CD4-positive, alpha-beta T cell treated with Interleukin-4 for 4 hours (primary cell): ENCODE data around the gene SNX19.
A peak's percentile ranks its signal among the peaks of the same experiment; 100 is the strongest.
"Not testable (repeated sequence)": the region's sequence is repeated elsewhere in the genome, so short reads cannot be mapped to it uniquely, and the experiment has no call there.

ENCODE experiments used
- DNase-seq: peaks from one replicate; pipeline ENCODE4 v3.0.0-alpha.2; 2020

Gene SNX19

DNA sequence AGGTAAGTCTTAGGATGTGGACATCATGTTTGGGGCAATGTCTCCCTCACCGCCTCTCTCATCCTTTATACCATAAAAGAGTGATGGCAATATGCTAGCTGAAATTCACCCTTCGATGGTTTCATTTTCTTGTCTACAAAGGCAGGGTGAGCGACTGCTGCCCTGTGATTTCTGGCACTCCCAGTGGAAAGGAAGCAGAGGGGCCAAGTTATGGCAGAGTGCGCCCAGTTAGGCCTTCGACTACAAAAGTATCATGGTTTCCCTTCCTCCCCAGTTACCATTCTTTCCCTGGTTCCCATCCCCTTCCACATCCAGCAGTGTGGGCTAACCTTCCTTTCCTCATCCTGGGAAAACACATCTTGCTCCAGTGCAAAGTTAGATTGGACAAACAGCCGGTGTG is 43.8 kb downstream of the SNX19 start:
- no peak for DNase-seq

DNA sequence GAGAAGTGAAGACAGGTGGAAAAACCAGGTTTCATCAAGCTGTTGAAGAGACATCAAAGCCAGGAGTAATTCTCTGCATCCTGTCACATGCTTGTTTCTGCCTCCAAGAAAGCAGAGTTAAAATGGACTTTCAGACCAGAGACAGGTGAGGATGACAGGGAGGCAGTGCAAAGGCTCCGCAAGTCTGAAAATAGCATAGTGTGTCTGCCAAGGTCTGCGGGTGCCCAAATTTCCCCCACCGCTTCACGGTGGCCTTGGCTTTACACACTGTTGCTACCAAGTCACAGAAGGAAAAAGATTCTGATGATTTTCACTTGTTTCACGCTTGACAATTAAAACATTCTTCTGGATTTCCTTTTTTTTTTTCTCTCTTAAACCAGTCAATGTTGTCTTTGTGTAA is 44.2 kb downstream of the SNX19 start:
- DNase-seq, result no peak

DNA sequence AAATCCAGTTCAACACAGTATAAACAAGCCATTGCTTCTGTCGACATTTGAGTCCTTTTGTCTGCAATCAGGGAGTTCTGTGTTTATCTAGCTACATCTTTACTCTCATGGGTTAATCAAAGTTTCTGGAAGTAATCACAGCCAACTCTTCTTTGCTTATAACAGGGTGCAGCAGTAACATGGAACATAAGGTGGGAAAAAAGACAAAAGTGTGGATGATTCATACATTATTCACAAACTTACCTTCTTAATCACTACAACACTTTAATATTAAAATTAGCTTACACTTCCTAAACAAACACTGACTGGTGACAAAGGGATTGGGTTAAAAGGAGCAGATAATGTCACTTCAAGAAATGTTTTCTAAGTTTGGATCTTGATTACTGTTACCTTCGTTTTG is 44.7 kb downstream of the SNX19 start:
- no peak for DNase-seq

DNA sequence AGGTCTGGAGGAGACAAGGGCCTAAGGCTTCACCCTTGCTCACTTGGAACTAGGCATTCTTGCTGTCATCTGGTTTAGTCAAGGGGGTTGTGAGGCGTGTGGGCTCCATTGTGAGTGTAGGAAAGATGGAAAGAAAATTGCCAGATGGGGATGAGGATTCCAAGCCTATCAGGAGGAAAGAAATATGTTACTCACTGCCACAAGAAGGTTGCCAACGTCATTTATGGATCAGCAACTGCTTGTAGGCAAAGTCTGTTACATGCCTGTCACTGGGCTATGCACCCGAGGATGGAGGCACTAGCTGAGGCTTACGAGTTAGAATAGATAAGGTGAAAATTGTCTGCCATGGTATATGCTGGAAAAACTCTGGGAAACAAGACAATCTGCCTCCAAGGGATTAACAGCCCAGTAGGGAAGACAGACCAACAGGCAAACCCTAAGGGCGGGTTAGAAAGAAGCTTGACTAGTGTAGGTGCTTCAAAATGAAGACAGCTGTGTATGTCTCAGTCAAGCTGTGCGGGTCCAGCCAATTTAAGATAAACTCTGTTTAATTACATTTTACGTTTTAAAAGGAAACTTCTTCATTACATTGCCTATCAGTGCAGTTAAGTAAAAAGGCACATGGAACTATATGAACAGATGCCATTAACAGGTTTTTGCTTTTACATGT is 47.4 kb downstream of the SNX19 start:
- DNase-seq, result no peak

DNA sequence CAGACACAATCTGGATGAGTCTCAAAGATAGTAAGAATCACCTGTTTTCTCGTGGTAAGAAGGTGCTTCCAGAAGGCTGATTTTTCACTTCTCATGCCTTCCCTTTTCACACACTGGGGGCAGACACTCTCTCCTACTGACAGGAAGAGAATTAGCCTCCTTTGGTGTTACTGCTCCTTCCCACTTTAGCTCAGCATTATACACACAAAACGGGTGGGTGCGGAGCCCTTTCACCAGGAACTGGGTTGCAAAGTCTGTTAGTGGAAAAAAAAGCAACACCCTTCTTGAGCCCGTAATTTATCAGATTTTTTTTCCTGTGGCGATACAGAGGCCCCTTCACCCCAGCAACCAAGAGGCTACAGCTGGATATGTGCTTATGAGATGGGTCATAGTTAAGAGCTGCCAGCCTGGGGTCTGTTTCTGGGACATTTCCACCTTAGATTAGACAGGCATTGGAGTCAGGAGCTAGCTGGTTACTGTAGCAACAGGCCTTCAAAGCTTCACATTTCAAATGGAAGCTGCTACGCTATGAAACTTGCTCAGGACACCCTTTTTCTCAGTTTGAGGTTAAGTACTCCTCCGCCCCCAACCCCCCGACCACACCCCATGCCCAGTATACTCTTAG is 48.1 kb downstream of the SNX19 start:
- no peak for DNase-seq

DNA sequence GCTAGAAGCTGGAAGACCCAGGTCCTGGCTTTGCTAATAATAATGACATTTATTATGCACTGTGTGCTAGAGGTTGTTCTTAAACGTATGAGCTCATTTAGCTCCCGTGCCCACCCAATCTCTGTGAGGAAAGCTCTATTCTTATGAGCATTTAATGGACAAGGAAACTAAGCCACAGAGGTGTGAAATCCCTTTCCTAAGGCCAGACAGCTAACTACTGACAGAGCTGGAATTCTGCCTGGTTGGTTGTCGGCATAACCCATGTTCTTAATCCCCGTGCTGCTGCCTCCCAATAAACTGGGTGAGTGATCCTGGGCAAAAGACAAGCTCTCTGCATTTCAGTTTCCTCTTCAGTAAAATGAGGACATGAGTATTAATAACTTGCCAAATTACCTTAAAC is 49.4 kb downstream of the SNX19 start:
- no peak for DNase-seq

DNA sequence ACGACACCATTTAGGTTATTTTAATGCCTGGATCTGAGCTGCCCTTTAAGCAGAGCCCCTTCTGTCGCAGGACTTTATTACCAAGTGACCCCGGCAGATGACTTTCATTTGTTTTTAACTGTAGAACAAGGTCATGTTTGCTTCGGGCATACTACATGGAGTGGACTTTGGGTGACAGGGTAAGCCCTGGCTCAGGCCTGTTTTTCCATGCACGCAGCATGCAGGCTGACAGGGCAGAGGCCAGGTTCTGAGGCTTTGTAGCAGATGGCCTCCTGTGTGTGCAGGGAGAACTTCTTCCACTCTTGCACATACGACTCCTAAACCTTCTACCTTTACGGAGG is 50.5 kb downstream of the SNX19 start:
- no peak for DNase-seq

DNA sequence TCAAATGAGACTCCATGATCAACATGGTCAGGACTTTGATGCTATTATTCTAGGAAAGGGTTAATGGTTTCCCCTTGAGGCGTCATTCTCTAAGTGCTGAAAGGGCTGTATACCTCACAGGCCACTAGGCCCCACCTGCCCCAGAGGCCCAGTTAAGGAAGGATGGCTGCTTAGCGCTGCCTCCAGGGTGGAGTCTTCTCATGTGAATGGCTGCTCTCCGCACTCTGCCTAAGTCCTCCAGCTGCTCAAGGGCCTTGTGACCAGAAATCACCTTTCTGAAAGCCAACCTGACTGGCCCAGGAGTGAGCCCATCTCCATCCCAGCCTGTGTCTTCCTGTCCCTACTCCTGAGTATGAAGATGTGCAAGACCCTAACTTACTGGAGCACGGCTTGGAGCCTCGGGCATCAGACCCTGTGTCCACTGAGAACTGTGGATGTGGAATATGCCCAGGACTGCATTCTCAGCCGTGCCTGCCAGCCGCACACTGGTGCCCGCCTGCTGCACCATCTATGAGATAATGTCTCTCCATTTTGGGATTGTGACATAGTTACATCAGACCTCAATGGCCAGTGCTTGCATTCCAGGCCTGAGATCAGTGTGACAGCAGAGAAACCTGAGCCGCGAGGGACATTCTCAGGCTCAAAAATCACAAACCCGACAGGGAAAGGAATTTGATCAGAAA is 51.0 kb downstream of the SNX19 start:
- DNase-seq, result no peak

DNA sequence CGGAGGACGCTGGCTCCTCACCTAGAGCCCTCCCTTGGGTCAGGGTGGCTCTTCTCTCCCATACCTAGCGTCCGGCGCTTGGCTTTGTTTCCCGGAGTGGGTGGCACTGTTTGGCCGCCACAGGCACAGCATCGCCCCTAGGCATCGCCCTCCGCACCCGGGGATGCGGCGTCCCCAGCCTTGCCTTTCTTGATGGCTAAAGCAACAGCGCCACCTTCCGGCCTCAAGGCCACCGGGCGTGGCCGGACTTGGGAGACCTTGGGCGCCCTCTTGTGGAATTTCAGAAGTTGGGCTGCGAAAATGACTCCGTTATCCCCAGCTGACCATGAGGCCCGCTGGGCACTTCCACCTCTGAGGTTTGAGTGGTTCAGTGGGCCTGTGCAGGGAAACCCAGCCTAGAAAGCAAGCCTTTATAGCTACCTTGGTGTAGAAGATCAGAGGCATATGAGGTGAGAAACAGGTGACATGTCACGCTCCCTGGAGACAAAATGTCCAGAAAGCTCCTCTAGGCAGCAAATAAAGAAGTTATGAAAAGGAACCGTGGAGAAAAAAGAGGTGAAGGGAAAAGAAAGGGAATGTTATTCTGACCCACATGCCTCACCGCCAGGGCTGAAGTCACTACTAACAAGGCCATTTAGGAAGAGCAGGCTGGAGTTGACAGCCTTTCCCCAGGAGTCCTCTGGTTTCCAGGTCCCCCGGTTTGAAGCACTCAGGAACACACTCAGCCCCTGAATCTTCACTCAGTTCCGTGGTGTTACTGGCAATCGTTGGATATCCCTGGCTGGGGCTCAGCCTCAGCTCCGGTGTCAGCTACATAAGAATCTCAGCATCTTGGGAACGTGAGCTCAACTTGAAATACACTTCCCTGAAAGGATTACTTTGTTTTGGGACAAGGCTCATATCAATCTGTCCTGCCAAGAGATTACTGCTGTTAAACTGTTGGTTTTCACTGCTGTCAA is 54.1 kb downstream of the SNX19 start:
- peak; percentile 80 for DNase-seq

DNA sequence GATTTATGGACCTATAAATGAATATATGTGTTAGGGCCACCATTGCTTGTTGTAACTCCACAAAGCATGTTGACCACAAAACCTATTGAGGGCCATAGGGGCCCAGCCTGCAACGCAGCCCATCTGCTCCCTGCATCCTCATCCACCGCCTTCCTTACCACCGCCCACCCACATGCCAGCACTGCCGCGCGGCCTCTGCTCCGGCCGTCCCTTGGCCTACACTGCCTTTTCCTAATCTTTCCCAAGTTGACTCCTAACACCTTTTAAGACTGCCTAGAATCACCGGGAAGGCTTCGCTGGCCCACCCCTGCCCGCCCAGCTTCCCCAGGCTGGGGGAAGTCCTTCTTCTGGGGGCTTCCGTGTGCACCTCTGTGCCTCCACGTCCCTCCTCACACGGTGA is 55.0 kb downstream of the SNX19 start:
- no peak for DNase-seq

DNA sequence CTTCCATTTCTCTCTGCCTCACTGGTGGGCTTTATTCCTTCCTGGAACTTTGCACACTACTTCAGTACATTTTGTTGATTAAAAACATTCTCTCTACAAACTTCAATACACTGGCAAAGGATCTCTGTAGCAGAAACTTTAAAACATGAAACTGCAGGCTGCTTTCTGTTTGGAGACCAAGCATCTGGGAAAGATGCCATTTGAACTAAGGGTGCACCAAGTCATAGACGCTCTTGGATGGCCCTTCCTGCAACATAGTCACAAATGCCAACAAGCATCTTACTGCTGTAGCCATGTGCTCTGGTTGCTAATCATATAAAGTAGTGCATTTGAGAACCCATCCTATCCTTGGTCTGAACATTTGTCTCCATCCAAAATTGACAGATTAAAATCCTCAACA is 56.4 kb downstream of the SNX19 start:
- DNase-seq, result no peak

DNA sequence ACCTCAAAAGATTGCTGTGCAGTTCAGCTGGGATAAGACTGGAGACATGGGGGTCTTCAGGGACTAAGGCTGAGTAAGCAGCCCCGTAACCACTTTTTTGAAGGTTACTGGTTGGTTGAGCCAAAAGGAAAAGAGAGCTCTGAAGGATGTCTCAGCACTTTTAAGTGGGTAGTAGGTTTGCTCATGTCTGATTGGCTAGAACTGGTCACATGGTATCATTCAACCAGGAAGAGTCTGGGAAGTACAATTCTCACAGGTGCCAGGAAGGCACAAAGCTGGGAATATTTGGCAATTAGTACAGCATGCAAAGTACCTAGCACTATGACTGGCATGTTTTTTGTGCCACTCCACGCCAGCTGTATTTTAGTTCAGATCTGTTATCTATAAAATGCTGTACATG is 58.1 kb downstream of the SNX19 start:
- DNase-seq, result no peak

DNA sequence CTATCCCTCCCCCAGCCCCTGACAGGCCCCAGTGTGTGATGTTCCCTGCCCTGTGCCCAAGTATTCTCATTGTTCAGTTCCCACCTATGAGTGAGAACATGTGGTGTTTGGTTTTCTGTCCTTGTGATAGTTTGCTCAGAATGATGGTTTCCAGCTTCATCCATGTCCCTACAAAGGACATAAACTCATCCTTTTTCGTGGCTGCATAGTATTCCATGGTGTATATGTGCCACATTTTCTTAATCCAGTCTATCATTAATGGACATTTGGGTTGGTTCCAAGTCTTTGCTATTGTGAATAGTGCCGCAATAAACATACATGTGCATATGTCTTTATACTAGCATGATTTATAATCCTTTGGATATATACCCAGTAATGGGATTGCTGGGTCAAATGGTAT is 60.6 kb downstream of the SNX19 start:
- DNase-seq, result not testable (repeated sequence)

DNA sequence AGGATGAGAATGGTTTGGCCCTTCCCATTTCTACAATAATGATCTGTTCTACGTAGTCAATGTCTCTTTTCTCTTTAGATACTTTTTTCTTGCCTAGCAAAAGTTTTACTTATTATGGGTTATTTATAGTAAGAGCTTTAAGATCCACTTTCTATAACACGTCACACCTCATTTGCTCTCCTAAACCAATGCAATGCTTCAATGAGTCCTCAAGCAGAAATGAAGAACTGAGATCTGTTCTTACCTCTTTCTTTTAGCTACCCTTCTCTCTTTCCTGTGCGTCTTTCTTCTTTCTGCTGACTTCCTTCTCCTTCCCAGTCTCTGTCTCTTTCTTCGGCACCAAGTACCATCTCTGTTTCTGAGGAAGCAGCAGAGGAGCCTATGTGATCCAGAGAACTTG is 61.8 kb downstream of the SNX19 start:
- DNase-seq, result no peak

DNA sequence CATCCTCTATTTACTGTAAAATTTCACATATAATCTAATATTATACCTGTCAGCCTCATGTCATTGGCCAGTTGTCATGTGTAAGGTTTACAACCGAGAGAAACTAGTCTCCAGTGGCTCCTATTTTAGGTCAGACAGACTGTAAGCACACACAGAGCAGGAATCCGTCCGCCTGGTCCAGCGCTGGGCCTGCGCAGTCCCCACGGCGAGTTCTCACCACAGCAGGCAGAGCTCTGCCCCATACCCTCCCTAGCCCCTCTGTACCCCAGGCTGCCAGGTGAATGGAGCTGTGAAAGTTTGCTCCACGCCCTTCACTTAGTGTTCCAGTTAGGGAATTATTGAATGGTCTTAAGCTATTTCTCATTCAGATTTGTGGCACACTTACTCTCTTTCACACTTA is 63.7 kb downstream of the SNX19 start:
- DNase-seq, result no peak

DNA sequence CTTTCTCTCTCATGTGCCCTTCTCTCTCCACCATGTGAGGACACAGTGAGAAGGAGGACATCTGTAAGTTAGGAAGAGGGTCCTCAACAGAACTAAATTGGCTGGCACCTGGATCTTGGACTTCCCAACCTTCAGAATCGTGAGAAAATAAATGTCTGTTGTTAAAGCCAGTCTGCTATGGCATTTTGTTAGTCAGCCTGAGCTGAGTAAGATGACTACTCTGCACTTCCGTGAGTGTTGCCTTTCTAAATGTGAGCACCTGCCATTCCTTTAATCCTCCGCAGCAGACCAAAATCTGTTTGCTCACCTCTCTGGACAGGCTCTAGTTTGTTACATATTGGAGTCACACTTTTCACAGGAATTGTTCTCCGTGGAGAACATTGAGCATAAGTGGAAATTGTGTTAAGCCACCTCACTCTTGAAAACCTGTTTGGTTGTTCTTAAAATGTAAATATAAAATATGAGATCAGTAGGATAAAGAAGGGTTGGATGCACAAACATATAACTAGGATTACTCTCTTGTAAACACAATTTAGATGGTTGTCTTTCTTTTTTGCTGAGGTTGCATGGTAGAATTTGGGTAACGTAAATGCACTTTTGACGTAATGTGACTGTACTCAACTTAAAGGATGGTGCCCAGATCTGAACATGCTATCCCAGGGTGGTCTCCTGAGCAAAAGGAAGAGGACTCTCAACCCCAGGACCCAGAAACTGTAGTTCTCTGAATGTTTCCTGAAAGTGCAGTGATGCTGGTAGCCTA is 65.9 kb downstream of the SNX19 start:
- no peak for DNase-seq

DNA sequence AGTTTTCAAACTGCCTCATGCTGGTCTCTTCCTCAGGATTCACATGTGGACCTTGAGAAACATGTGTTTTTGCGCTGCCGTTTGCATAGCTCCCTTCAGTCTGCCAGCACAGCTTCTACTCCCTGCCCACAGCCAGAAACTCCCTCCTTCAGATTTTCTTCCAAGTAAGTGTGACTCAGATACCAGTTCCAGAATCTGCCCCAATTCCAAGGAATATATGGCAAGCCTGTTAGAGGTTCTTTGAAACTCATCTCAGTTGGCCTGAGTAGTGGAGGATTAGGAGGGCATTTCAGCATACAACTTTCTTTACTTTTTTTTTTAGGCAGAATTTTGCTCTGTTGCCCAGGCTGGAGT is 67.1 kb downstream of the SNX19 start:
- no peak for DNase-seq

DNA sequence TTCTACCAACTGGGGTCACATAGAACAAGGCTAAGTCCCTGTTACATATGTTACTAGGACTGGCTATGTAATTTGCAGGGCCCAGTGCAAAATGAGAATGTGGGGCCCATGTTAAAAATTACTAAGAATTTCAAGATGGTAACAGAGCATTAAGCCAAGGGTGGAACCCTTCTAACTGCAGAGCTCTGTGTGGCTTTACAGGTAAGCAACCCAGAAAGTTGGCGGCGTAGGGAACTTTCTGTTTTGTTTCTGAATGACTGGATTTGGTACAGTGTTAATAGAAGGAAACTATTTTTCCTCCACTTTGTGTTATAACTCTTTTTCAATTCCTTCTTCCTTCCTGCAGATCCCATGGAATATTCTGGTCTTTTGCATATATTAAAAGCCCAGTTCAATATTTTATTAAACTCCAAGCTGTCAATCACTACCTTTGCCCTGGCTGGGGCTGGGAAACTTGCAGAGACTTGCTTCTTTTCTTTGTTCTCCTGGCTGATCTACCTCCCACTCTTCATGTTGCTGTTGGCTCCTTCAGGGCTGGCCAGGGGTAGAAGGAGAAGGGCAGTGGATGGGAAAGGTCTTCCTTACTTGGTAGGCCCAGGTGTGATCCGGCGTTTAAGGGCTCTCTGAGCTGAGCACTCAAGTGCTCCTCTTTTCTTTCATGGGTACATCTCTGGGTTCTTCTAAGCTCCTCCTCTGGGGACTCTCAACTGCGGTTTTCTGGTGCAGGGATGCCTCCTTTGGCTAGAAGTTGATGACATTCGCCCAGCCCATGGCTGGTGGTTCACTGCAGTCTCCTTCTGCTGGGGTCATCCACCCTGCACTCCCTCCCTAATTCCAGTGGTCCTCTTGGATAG is 67.7 kb downstream of the SNX19 start:
- no peak for DNase-seq

DNA sequence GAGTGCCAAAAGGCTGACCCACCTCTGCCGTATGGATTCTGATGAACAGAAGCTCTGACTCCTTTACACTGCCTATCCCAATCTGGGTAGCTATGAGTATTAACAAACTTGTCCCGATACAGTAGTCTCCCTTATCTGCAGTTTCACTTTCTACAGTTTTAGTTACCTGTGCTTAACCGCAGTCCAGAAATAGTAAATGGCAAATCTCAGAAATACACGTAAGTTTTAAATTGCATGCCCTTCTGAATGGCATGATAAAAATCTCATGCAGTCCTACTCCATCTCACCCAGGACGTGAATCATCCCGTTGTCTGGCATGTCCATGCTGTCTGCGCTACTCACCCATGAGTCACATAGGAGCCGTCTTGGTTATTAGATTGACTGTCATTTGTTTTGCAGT is 68.8 kb downstream of the SNX19 start:
- DNase-seq, result no peak

DNA sequence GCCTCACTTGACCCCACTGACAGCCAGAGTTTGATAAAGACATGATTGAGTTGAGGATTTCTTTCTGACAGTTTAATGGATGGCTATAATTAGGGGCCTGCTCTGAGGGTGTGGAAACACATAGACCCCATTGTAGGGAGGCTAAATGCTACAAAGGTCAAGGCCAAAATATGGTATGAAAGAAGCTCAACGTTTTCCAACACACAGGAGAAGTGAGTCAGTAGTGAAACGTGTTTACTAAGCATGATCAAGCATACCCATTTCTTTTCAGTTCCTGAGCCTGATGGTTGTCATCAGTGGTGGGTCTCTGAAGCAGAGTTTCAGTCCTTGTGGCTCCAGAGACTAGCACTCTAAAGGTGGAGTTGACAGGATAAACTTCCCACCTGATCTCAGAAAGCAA is 69.7 kb downstream of the SNX19 start:
- no peak for DNase-seq

DNA sequence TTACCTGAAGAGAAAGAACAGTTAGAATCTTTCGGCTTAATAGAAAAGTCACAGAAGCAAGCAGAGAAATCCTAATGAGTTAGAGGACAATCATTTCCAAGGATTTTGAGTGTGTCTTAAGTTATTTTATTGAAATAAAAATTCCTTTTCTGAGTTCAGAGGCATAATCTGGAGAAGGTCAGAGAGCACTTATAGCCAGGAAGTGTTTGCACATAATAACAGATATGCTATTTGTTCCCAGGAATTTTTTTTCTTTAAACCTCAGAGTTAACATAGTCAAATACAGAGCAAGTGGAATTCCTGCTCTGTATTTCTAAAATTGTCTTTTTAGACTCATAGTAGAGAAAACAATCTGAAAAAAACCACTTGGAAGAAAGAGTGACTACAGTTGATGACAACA is 74.3 kb downstream of the SNX19 start:
- DNase-seq, result no peak

DNA sequence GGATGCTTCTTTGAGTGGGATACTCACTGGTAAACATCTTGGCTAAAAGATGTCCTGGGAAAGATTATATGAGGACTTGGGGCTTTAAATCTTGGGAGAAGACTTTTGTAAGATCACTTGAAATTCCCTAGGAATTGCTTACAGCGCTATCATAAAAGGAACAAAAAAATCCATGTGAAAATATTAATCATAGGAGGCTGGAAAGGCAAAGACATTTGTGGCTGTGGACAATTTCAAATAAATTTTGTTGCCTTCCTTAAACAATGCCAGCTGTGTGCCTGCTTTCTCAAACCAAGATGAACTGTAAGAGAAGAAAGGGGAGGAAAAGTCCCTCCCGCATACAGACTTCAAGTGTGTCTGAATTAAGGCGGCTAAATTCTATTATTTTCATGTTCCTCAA is 75.6 kb downstream of the SNX19 start:
- no peak for DNase-seq
